ENCODE measurements around the gene POLR1A.
"Not testable (repeated sequence)": the region's sequence is repeated elsewhere in the genome, so short reads cannot be mapped to it uniquely, and the experiment has no call there.

The POLR1A gene

DNA sequence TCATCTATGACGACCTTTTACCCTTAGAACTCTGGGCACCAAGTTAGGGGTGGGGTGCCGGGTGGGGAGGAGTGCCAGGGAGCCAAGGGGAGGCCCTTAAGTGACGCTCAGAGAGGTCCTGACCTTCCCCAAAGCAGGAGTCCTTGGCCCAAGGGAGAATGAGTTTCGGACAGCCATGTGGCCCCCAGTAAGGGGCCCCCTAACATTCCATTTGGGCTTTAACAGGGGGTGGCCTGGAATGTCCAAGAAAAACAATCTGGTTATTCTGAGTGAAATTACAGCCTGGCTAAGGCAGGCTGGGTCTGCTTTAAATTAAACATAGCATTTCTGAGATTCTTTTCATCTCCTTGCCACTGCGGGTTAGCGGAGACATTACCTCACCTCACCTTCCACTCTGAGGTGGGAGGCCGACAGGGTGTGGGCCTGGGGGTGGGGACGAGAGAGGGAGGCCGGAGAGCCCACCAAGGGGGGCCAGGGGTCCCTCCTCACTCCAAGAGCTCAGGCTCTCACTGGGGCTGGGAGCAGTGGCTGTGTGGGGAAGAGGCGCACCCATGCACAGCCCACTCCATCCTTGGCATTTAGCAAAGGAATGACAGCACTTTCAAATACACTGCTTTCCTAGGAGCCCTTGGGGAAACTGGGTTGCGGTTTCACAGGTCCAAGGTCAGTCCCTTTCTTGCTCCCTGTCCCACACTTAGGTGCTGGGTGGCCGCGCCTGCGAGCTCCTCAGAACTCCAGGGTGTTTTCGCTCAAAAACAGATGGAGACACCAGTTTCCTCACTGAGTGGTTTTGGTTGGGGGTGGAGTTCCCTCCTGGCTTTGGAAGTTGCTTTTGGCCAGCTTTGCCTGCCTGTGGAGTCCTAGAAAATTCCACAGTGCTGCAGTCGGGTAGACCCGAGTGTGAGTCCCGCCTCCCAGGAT is 107.4 kb downstream of the POLR1A start:
- DNase-seq (ENCODE audit: low spot score) = no peak

DNA sequence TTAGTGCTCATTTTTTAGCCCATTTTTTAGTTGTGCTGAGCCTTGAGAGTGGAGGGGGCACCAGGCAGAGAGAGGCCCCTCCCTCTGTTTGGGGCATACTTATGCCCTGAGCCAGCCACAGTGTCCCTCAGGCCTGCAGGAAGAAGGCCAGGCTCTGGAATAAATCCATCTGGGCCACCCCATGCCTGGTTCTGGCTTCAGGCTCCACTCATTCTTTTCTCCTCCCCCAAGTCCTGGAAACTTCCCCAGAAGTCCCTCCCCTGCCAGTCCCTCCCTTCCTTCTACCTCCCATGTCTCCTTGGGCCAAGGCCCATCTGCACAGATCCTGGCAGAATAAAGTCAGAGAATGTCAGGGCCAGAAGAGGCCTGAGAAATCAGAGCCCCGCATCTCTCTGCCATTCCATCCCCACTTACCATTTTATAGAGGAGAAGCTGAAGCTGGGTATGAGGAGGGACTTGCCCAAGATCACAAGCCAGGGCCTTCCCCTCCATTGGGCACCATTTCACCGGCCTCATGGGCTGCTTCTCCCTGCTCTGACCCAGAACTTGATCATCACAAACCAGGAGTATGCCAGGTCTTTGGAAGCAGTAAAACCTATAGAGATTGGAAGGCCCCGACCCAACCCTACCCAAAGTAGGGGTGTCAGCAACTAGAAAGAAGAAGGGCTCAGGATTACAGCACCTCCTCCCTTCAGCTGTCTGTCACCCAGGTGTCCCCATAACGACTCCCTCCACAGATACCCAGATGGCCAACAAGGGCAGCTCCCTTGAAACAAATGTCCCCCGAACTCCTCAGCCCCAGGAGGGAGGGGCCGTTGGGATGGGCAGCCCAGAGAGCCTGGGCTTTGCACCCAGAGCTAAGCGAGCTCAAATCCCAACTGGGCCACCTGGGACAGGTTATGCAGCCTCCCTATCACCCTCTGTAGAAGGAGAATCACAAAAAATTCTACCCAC is 108.4 kb downstream of the POLR1A start:
- no peak for DNase-seq (ENCODE audit: low spot score)

DNA sequence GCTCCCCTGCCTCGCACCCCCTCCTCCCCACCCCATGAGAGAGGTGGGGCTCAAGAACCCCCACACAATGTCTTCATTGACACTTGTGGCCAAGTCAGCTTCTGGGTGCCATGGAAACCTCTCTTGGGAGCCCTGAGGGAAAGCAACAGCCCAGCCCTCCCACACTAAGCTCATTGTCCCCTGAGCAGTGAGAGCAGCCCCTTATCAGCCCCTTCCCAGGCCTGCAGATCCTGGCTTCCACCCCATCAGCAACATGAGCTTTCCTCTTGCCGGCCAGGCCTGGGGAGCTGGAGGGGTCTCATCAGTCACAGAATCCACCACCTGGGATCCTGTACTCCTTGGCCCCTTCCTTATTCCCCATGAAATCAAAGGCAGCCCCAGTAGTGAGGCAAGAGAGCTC is 109.1 kb downstream of the POLR1A start:
- no peak for DNase-seq (ENCODE audit: low spot score)

DNA sequence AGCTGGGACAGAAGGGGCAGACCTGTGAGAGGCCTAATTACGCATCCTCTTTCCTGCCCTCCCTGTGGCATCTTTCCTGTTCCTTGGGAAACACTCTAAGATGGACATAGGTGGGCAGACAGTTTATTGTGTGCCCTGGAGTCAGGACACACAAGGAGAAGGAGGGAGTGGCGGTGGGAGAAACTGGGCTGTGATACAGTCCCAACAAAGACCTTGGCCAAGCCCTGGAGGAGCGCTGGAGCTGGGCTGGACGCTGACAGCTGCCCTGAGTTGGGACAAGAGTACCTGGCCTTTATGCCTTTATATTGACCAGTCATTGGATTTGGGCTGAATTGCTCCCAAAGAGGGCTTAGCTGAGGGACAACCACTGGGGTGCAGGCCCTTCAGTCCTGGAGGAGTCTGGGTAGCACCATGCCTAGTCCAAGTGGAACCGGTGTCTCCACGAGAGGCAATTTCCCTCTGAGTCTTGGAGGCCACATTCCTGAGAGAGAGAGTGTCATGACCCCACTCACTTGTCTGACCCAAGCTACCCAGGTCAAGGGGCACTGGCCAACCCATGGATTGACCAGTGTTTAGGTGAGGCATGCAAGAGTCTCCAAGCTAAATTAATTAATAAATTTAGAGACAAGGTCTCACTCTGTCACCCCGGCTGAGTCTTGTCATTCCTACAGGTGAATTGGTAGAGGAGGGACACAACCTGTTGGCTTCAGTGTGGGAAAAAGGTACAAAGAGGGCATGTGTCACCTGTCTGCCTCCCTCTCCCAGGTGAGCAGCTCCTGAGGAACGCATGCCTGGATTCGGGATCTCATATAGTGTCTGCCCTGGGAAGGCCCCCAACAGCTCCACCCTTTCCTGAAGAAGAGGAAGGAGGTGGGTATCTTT is 109.8 kb downstream of the POLR1A start:
- DNase-seq (ENCODE audit: low spot score) = no peak

DNA sequence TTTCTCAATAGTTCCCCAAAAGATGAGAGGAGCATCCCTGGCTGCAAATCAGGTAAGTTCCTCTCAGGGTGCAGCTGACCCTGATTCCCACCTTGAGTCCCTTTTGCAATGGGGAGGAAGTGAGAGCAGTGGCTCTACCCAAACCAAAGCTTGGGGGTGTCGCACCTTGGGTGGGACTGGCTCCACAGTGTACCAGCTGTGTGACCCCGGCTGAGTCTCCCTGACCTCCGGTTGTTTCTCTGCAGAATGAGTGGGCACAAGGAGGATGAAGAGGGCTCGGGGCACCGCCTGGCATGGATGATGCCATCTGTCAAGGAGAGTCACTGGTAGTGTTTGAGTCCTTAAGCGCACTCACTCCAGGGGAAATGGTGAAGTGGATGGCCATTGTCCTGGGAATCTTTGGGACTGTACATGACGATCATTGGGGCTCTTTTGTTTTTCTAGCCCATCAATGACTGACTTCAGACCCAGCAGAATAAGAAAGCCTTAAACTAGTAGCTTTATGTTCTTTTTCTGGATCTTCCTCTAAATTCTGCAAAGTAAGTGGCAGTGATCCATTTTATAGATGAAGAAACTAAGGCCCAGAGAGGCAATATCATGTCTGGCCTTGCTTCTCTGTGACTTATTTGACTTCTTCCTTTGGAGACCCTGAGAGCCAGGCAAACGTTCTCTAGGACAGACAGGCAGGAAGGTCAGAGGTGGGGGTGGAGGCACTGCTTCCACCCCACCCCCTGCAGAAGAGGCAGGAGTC is 110.6 kb downstream of the POLR1A start:
- no peak for DNase-seq (ENCODE audit: low spot score)

DNA sequence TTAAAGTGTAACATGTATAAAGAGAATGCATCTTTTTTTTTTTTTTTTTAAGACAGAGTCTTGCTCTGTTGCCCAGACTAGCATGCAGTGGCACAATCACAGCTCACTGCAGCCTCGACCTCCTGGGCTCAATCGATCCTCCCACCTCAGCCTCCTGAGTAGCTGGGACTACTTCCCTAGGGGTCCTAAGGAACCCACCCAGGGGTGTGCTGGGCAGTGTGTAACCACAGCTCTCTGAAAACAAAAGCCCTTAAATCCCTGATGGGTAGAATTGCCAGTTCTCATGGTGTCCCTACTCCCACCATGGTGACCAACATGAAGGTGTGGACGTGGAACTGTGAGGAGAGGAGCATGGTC is 111.3 kb downstream of the POLR1A start:
- no peak for DNase-seq (ENCODE audit: low spot score)

DNA sequence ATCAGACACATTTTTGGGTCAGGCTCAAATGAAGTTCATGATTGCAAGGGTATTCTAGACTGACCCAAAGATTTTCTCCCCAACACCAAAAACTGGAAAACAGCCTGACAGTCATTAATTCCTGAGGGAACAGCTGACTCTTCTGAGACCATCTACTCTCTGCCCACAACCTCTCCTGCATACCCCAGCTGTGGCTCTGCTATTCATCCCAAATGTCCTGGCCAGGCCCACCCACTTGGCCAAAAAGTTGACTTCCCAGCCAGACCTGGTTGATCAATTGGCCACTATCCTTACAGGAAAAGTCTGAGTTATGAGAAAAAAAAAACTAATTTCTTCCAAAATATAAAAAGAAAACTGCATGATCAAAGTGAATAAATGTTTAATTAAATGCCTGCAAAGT is 113.1 kb downstream of the POLR1A start:
- no peak for DNase-seq (ENCODE audit: low spot score)

DNA sequence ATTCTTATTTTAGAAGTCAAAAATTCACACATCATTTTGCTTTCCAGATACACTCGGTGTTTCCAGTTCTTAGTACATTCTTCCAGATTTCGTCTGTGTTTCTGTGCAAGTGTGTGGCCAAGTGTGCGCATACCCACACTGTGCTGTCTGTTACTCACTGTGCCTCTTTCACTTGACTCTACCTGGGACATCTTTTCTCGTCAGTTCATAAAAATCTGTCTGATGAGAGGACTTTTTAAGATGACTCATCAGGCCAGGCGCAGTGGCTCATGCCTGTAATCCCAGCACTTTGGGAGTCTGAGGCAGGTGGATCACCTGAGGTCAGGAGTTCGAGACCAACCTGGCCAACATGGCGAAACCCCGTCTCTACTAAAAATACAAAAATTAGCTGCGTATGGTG is 113.6 kb downstream of the POLR1A start:
- DNase-seq (ENCODE audit: low spot score) = not testable (repeated sequence)

DNA sequence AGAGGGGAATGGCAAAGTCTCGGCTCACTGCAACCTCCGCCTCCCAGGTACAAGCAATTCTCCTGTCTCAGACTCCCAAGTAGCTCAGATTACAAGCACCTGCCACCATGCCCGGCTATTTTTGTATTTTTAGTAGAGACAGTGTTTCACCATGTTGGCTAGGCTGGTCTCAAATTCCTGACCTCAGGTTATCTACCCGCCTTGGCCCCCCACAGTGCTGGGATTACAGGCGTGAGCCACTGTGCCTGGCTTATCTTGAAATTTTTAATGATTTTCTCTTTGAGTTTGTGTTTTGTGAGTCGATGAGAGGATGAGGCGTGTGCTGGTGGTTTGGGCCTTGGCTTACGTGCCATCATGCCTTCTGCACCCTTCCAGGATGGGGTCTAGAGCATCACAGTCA is 115.6 kb downstream of the POLR1A start:
- no peak for DNase-seq (ENCODE audit: low spot score)

DNA sequence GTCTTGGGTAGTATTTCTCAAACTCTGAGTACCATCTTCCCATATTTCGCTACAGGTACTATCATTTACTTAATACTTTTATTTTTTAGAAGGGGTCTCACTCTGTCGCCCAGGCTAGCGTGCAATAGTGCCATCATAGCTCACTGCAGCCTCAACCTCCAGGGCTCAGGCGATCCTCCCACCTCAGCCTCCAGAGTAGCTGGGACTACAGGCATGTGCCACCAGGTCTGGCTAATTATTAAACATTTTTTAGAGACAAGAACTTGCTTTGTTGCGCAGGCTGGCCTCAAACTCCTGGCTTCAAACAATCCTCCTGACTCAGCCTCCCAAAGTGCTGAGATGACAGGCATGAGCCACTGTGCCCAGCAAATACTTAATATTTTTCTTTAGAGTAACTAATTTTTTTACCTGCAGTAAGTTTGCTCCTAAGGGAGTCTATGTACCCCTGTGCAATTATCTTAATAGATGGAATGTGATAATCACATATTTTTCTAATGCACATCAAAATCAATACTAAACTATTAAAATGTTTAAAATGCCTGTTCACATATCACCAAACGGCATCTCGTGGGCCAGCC is 116.3 kb downstream of the POLR1A start:
- no peak for DNase-seq (ENCODE audit: low spot score)

DNA sequence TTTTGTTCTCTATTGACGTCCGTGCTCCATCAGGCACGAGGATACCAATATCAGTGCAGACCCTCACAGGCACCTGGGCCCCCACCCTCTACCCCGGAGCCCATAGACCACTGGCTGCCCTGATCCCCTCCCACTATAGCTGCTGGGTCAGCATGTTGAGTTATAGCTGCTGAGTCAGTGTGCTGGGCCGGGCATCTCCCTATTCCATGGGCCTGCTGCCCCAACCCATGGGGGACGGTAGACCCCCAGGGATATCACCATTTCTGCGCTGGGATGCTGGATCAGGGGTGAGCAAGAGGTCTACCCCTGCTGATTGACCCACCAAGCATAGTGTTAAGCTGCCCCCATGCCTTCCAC is 116.8 kb downstream of the POLR1A start:
- no peak for DNase-seq (ENCODE audit: low spot score)

DNA sequence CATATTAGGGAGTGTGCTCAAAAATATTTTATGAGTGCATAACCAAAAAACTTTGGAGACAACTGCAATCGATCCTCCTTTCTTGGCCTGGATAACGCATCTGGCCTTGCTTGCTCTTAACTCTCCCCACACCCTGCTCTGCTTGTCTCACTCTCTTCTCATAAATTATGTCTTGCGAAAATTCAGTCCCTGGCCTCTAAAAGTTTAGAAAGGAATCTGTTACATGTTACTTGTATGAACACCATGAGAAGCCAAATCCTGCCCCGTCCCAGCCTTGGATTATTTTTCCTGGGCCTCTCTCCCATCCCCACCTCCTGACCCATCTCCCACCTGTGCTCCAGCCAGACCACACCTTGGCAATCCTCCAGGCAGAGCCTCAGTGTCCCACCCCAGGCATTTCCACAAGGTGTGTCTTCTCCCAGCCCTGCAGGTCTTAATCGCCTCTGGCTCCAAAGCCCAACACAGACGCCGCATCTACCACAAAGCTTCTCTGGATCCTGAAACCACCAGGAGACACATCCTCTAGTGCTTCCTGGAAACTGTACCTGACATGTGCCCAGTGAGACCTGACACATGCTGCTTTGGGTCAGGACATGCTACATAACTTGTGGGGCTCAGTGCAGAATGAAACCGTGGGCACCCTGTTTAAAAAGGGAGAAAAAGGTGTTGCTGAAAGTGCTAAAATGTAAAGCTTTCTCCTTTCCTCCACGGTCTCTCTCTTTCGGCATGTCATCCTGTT is 117.3 kb downstream of the POLR1A start:
- DNase-seq (ENCODE audit: low spot score) = no peak

DNA sequence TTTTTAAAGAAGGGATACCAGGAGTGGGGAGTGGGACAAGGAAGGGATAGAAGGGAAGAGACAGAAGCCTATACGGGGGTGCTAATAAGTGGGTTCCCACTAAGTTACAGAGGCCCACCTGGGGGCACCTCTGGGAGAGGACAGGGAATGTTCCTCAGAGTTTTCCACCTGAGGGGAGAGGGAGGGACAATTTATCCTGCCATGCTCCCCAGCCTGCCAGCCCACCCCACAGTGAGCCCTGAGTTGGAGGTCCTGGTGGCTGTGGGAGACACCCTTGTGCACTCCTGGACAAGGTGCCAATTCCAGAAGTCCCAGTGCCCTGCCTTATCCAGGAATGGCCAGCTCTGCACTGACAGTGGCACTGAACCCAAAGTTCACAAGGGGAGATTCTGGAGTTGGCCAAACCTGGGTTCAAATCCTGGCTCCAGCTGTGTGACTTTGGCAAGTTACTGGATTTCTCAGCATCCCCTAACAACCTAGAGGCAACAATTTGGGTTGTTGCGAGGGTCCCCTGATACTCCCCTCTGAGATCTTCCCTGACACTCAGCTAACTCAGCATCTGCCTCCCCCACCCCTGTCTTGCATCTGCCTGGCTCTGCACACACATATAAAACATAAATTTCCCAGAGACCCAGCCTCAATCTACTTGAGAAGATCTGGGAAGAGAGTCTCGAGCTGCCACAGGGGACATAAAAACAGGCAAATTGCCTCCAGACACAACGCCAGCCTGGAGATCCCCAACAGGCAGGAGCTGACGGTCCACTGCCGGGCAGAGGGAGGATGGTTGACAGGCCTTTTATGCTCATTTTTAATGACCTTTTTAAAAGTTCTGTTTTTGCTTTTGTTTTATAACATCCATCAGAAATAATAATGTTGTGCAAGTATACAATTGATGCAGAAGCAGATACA is 118.2 kb downstream of the POLR1A start:
- no peak for DNase-seq (ENCODE audit: low spot score)

DNA sequence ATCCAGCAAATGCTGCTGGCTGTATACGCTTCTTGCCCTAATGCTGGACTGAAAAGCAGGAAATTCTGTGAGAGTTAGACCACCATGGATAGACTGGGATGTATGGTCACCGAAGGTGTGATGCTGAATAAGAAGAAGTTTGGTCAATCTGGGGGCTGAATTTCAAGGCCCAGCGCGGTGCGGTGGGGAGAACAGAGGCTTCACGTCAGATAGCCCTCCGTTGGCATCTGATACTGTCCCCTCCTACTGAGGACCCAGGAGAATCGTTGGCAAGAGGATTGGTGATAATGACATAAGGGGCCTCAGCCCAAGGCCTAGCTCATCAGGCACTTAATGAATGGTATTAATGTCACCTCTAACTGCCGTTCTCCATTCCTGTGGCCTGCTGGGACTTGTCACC is 119.6 kb downstream of the POLR1A start:
- DNase-seq (ENCODE audit: low spot score) = no peak

DNA sequence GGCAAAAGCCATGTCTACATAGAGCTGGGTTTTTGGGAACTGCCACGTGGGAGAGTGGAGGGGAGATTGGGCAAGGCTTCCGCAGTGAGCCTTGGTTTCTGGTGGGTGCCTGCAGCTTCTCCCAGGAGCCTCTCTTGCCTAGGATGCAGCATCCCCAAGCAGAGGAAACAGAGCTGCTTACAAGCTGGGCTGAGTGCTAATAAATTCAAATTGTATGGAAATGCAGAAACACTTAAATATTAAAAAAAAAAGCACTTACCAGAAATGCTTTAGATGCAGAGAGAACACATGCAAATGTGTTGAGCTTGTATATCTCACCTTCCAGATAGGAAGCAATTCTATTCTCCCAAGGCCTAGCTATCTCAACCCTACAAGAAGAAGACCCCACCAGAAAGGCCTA is 120.9 kb downstream of the POLR1A start:
- DNase-seq (ENCODE audit: low spot score) = no peak

DNA sequence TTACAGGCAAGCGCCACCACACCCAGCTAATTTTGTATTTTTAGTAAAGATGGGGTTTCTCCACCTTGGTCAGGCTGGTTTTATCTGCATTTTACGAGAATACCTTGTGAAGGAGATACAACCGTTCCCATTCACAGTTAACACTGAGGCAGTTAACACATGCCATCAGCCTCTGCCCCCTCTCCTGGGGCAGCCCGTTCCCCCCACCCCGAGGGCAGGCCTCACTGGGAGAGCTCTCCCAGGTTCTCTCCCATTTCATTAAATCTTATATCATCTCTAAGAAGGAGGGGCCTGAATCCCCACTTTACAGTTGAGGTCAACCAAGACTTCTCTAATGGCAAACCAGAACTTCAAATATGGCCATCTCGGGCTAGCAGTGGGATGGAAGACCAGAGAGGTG is 121.9 kb downstream of the POLR1A start:
- DNase-seq (ENCODE audit: low spot score) = no peak

DNA sequence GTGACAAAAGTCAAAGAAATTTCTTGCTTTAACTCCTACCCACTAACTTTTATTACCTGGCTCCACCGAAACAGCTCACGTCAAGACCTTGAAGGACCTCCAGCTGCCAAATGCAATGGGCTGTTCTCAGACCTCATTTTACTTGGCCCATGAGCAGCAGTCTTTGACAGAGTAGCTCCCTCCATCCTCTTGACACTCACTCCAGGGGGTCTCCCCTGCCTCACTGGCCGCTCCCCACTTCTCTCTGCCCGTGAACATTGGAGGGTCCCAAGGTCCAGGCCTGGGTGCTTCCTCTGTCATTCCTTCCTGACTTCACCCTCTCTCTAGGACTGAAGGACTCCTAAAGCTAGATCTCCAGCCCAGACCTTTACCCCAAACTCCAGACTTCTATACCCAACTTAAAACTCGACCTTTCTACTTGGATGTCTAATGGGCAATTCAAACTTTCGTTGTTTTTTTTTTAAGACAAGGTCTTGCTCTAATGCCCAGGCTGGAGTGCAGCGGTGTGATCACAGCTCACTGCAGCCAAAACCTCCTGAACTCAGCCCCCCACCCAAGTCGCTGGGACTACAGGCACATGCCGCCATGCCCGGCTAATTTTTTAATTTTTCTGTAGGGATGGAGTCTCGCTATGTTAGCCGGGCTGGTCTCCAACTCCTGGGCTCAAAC is 124.0 kb downstream of the POLR1A start:
- DNase-seq (ENCODE audit: low spot score) = no peak

DNA sequence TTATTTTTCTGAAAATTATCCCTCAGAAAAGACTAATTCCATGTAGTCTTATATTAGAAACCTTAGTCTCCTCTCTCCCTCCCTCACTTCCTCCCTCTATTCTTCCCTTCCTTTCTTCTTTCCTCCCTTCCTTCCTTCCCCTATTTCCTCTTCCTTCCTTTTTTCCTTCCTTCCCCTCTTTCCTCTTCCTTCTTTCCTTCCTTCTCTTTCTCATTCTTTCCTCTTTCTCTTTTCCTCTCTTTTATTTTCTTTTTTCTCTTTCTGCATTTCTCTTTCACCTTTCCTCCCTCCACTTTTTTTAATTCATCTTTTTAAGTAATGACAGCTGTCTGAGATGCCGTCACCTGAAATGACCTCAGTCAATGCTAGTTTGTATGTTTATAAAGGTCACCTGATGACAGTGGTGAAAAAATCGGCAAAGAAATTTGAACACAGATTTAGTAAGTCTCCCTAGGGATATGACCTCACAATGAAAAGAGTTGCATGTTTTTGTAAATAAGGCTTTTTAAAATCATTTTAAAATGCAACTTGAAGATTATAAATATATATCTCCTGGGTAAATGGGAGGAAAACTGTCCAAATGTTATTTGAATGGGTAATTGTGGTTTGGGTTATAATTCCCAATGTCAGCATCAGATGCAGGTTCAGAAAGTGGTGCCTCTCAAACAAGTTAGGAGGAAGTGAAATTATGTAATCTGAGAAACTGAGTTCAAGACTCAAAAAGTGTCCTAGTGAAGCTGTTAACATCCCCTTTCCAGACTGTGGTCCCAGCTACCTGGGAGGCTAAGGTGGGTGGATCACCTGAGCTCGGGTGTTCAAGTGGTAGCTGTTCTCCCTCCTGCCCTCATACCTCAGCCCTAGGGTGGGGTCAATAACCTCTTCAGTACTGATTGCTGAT is 126.6 kb downstream of the POLR1A start:
- no peak for DNase-seq (ENCODE audit: low spot score)
